GM21737 (cell line): ENCODE measurements around the gene OR4A15.

ENCODE experiments used
- ATAC-seq: cut with Tn5 transposase; IDR thresholded peaks from one replicate; pipeline ENCODE4 v1.9.1; 2021; ENCODE audit warnings: mild to moderate bottlenecking, moderate library complexity; ENCODE audit not compliant: unreplicated experiment

Gene OR4A15

DNA sequence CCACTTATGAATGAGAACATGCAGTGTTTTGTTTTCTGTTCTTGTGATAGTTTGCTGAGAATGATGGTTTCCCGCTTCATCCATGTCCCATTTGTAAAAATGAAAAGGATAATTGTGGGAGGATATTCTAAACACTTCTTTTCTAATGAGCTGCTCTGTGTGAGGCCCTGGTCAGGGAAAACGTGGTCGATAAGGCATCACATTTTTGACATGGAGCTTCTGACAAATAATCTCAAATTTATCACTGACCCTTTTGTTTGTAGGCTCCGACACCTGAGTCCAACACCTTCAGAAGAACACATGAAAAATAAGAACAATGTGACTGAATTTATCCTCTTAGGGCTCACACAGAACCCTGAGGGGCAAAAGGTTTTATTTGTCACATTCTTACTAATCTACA is at the start of gene OR4A15:
TSS of gene OR4A15 (plus strand) at position 301 of the 400 bp plus-strand sequence. CDS start at position 301, 0 bp downstream.
- ATAC-seq: no peak

DNA sequence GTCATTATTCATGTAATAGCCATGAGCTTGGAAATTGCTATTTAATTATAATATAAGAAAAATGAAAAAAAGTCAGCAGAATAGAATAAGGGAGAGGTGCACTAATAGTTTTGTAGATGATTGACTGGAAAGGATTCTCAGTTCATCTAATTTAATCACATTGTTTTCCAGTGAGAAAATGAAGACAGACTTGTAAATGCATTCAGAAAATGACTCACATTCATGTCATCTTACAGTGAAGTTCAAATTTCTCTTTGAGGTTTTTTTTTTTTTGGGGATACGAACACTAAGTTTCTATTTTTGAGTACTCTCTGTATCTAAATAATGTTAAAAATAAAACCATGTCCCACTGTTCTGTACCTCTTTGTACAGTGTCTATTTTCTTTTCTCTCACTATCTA is 43.3 kb upstream of the OR4A15 start:
- ATAC-seq: no peak

- ATAC-seq: no peak
Observed at GRCh38 chr11:55342901-55343300, 24.9 kb upstream of the OR4A15 start, which contains the start of gene OR4A16. Gene OR4A16, plus strand, starts transcription at chr11:55343201. Its CDS starts 0 bp downstream, at chr11:55343201.

DNA sequence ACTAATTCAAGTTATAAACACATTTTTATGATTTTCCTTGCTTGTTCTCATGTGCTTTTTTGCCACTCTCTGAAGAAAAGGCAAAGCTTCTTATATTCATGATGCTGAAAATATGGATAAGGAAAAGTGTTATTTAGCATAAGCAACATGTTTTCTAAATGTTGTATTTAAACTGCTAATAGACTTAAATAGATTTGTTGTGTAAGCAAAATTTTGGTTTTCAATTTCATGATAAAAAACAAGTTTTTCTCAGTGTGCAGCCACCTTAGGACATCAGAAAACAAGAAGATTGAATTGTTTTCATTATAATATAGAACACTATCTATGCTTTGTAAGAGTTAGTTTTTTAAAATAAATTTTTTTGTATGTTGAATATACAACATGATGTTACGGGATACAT is 22.5 kb upstream of the OR4A15 start:
- ATAC-seq: no peak

DNA sequence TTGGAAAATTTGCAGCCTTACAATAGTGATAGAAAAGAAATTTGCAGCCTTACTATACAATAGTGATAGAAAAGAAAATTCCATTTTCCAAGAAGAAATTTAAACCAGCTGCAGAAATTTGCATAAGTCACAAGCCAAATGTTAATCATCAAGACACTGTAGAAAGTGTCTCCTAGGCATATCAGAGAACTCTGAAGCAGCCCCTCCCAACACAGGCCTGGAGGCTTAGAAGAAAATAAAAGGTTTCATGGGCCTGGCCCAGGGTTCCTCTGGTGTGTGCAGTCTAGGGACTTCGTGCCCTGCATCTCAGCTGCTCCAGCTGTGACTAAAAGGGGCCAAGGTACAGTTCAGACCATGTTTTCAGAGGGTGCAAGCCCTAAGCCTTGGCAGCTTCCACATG is 18.7 kb upstream of the OR4A15 start:
- ATAC-seq: no peak

DNA sequence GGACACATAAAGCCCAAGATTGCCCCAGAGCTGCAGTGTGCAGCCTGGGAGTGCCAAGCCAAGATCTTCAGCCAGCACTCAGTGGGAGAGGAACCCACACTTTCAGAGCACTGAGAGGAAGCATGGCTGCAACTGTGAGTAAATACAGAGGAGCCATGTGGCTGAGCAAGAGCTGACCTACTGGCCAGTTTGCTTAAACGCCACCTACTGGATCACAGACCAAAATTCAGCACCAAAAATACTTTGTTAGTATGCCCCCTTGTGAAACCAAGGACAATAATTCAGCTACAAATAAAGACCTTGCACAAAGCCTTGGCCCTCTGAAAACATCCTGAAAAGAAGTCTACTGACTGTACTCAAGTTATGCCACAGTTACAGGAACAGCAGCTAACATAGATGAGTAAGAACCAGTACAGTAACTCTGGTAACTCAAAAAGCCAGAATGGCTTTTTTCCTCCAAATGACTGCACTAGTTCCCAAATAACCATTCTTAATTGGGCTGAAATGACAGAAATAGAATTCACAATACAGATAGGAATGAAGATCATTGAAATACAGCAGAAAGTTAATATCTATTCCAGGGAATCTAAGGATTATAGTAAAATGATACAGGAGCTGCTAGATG is 10.1 kb upstream of the OR4A15 start:
- no peak for ATAC-seq

GRCh38 chr11:55401011-55401410 is 33.2 kb downstream of the OR4A15 start:
- no peak for ATAC-seq
